CD14-positive monocyte (primary cell): Measurements from ENCODE around the gene PLAU. TPM values are rescaled to one million over a fixed set of nuclear protein-coding genes. Genes with fewer than 3 reads are reported as not detected.

Experiments used
- DNase-seq, 3 donors: peaks; one replicate each; pipeline ENCODE4 v3.0.0-alpha.2; 2011 to 2022
- H2AFZ ChIP-seq: 2 replicates; pipeline ENCODE4 v1.6.0; 2012; ENCODE audit warnings: mild to moderate bottlenecking, low read depth, low read length, inconsistent platforms; ENCODE audit not compliant: insufficient read depth, poor library complexity, severe bottlenecking
- H3K27ac ChIP-seq, 2 donors: 1 replicate in 1 of 2; 2 replicates in 1 of 2; pipeline ENCODE4 v1.5.1; 2012 to 2013; ENCODE audit warnings: low read length in 2 of 2, control low read depth in 1 of 2, inconsistent platforms in 1 of 2, low read depth in 1 of 2, mild to moderate bottlenecking in 1 of 2
- H3K27me3 ChIP-seq, 2 donors: one replicate each; pipeline versions ENCODE4 v1.6.0 to v1.6.1; 2011 to 2013; ENCODE audit warnings: low read length in 2 of 2; ENCODE audit not compliant: control insufficient read depth in 2 of 2, insufficient read depth in 2 of 2
- H3K36me3 ChIP-seq, 2 donors: replicated peaks in 1 of 2; 1 replicate in 1 of 2; 2 replicates in 1 of 2; pipeline versions ENCODE4 v1.5.1 to v1.6.1; 2012 to 2013; ENCODE audit warnings: low read length in 2 of 2, control low read depth in 1 of 2, inconsistent platforms in 1 of 2, mild to moderate bottlenecking in 1 of 2; ENCODE audit not compliant: insufficient read depth in 2 of 2, control insufficient read depth in 1 of 2
- H3K4me1 ChIP-seq, 2 donors: 1 replicate in 1 of 2; 2 replicates in 1 of 2; pipeline versions ENCODE4 v1.5.1 to v1.6.1; 2012 to 2013; ENCODE audit warnings: low read length in 2 of 2, control low read depth in 1 of 2, inconsistent platforms in 1 of 2, mild to moderate bottlenecking in 1 of 2, moderate library complexity in 1 of 2; ENCODE audit not compliant: insufficient read depth in 2 of 2, control insufficient read depth in 1 of 2
- H3K4me2 ChIP-seq: replicated peaks from 2 replicates; pipeline ENCODE3; 2012; ENCODE audit warnings: low read length, moderate library complexity, mild to moderate bottlenecking; ENCODE audit not compliant: poor library complexity, severe bottlenecking; ENCODE audit errors: extremely low read depth
- H3K4me3 ChIP-seq, 3 experiments: fragments of 200-600 bp in 1 of 3; sonication (generic) in 1 of 3; replicated peaks in 1 of 3; 1 replicate in 2 of 3; 2 replicates in 1 of 3; pipeline ENCODE4 v1.5.1; 2011 to 2013; ENCODE audit warnings: low read length in 3 of 3, mild to moderate bottlenecking in 3 of 3, control low read depth in 2 of 3, low read depth in 2 of 3, inconsistent platforms in 1 of 3, moderate library complexity in 1 of 3
- H3K79me2 ChIP-seq: 2 replicates; pipeline ENCODE4 v1.6.0; 2012; ENCODE audit warnings: mild to moderate bottlenecking, control low read depth, inconsistent platforms, low read length, moderate library complexity; ENCODE audit not compliant: insufficient read depth
- H3K9ac ChIP-seq: 2 replicates; pipeline ENCODE4 v1.6.0; 2017; ENCODE audit warnings: low read length, mild to moderate bottlenecking; ENCODE audit not compliant: insufficient read depth, poor library complexity, severe bottlenecking
- H3K9me3 ChIP-seq, 2 donors: replicated peaks in 1 of 2; 1 replicate in 1 of 2; 2 replicates in 1 of 2; pipeline versions ENCODE4 v1.5.1 to v1.6.1; 2012 to 2013; ENCODE audit warnings: low read length in 2 of 2, control low read depth in 1 of 2; ENCODE audit not compliant: control insufficient read depth in 1 of 2, insufficient read depth in 1 of 2
- H4K20me1 ChIP-seq: 2 replicates; pipeline ENCODE4 v1.6.0; 2012; ENCODE audit warnings: mild to moderate bottlenecking, low read length, control low read depth, moderate library complexity; ENCODE audit not compliant: insufficient read depth
- H3K27ac Mint-ChIP-seq, 7 donors: one replicate each; pipeline ENCODE4 v1.8.0; 2020; ENCODE audit warnings: mild to moderate bottlenecking in 7 of 7, mixed read lengths in 7 of 7, moderate library complexity in 6 of 7, inconsistent platforms in 2 of 7
- H3K27me3 Mint-ChIP-seq, 3 donors: one replicate each; pipeline ENCODE4 v1.8.0; 2021 to 2022; ENCODE audit warnings: low read depth in 3 of 3, mild to moderate bottlenecking in 3 of 3, mixed read lengths in 3 of 3, moderate library complexity in 3 of 3, inconsistent platforms in 1 of 3
- H3K36me3 Mint-ChIP-seq, 2 donors: one replicate each; pipeline ENCODE4 v1.8.0; 2020; ENCODE audit warnings: mixed read lengths in 2 of 2, inconsistent platforms in 1 of 2, mild to moderate bottlenecking in 1 of 2
- H3K4me1 Mint-ChIP-seq: one replicate; pipeline ENCODE4 v1.8.0; 2020; ENCODE audit warnings: mild to moderate bottlenecking, mixed read lengths
- H3K4me3 Mint-ChIP-seq, 2 donors: one replicate each; pipeline ENCODE4 v1.8.0; 2020; ENCODE audit warnings: mild to moderate bottlenecking in 2 of 2, mixed read lengths in 2 of 2, moderate library complexity in 1 of 2
- H3K9me3 Mint-ChIP-seq, 7 donors: one replicate each; pipeline ENCODE4 v1.8.0; 2020 to 2022; ENCODE audit warnings: mixed read lengths in 7 of 7, mild to moderate bottlenecking in 6 of 7, moderate library complexity in 6 of 7, inconsistent platforms in 2 of 7
- WGBS: methylation state at CpG from one replicate; pipeline ENCODE4 v1.1.5; 2013; ENCODE audit warnings: missing lambda C conversion rate; ENCODE audit not compliant: insufficient coverage; 5-methylcytosine and 5-hydroxymethylcytosine counted together
- intact Hi-C, 2 donors: fragments of 100-400 bp; cut with micrococcal nuclease; formaldehyde crosslinking; loops; one replicate each; pipeline versions ENCODE4 v1.15.0 to v1.15.1; 2023
- polyA plus RNA-seq, 3 donors: library from polyadenylated mRNA; depleted of rRNA in 1 of 3; unstranded in 2 of 3; stranded (reverse) in 1 of 3; fragments of 300-500 nt in 2 of 3; fragments of >200 nt in 1 of 3; fragmentation: Illumina TruSeq in 2 of 3; gene quantifications; 1 replicate in 2 of 3; 2 replicates in 1 of 3; pipeline ENCODE4 v1.2.3, GENCODE V29; 2012 to 2021
- TF ChIP-seq, protein P1 (sequence below): fragments of 200-600 bp; IDR thresholded peaks from one replicate; pipeline ENCODE4 v1.8.0; 2022; ENCODE audit warnings: antibody characterized with exemption, mild to moderate bottlenecking

Gene PLAU
- polyA plus RNA-seq, 3 donors = 0.16 to 1.5 (median 0.43) TPM

DNA sequence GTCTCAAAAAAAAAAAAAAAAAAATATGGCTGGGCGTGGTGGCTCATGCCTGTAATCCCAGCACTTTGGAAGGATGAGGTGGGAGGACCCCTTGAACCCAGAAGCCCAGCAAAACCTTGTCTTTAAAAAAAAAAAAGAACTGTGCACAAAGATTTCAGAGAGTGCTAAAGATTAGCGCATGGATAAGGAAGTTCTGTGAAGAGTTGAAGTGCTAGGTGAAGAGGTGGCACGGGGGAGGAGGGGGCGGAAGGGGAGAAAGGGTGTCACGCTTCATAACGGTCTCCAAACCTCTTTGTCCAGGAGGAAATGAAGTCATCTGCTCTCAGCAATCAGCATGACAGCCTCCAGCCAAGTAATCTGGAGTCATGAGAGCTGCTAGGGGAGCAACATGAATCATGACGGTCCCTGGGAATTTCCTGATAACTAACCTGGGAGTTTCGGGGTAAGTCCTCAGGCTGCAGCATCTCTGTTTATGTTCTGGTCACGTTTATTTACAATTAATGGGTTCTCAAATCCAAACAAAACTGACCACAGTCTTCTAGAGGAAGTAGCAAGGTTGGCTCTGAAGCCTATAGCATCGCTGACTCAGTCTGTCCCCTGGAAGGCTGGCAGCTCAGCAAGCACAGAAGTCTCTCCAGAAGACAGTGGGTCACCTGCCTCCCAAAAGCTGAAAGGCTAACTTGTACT, 1.9 kb upstream of the PLAU start:
- H3K4me3 ChIP-seq = no peak overlapping the region
- H3K4me1 Mint-ChIP-seq = peaks cover 72% of the 10 kb centered on the region
- H3K9me3 Mint-ChIP-seq = no peaks in the 10 kb centered on the region
- no peak overlapping the region for H2AFZ ChIP-seq
- peaks cover 6 to 17% (median 12%) of the 10 kb centered on the region in 3 donors for H3K27me3 Mint-ChIP-seq
- peaks cover 7 to 10% of the 10 kb centered on the region in 2 donors for H3K36me3 Mint-ChIP-seq
- peaks cover 0 to 5% of the 10 kb centered on the region in 2 donors for H3K27me3 ChIP-seq
- peaks cover 29% of the 10 kb centered on the region for H3K79me2 ChIP-seq
- H3K4me1 ChIP-seq = peaks cover 66 to 74% of the 10 kb centered on the region in 2 donors
- DNase-seq = peak; percentile 93 to 100 (median 93)
- H3K36me3 ChIP-seq = no peaks in the 10 kb centered on the region
- WGBS = 0% methylated on average over 6 of the region's 10 CpGs
- intact Hi-C loops = loop anchor here in 1 of 2 donors (10.0 kb wide), 1 partner anchor 86 kb away; the partner anchor contains the start of gene VCL
- peak overlapping the region; percentile 41 to 47 for H3K27ac ChIP-seq
- TF ChIP-seq, protein P1, sequence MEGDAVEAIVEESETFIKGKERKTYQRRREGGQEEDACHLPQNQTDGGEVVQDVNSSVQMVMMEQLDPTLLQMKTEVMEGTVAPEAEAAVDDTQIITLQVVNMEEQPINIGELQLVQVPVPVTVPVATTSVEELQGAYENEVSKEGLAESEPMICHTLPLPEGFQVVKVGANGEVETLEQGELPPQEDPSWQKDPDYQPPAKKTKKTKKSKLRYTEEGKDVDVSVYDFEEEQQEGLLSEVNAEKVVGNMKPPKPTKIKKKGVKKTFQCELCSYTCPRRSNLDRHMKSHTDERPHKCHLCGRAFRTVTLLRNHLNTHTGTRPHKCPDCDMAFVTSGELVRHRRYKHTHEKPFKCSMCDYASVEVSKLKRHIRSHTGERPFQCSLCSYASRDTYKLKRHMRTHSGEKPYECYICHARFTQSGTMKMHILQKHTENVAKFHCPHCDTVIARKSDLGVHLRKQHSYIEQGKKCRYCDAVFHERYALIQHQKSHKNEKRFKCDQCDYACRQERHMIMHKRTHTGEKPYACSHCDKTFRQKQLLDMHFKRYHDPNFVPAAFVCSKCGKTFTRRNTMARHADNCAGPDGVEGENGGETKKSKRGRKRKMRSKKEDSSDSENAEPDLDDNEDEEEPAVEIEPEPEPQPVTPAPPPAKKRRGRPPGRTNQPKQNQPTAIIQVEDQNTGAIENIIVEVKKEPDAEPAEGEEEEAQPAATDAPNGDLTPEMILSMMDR = no peak
- peaks cover 4% of the 10 kb centered on the region for H4K20me1 ChIP-seq
- peak overlapping the region in 1 of 2 donors; percentile 30 for H3K4me3 Mint-ChIP-seq
- H3K9me3 ChIP-seq = no peaks in the 10 kb centered on the region
- H3K9ac ChIP-seq = no peak overlapping the region
- peak overlapping the region; percentile 57 to 95 (median 88) for H3K27ac Mint-ChIP-seq
- H3K4me2 ChIP-seq = peak overlapping the region; percentile 24

DNA sequence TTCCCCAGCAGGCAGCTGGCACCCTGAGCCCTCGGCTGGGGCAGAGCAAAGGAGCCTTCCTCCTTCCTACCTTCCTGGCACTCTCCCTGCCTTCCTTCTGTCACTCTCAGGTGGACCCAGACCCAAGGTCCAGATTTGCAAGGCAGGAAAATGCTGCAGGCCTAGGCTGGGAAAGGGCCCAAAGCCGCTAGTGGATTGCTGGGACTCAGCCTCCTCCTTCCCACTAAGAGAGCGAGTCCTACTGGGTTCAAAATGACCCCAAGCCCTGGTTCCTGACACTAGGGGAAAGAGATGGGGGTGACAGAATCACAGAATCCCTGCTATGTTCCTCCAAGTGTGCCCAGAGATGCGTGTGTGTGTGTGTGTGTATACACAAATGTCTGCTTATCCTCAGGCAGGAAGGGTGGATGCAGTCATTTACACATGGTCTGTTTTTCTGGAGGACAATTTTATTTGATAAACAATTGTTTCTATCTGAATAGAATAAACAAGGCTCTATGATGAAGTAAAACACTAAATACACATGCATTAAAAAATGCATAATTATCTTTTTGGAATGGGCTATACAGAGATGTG, 1.3 kb upstream of the PLAU start:
- 0% methylated on average over 1 of the region's 4 CpGs for WGBS
- intact Hi-C loops = loop anchor here in 1 of 2 donors (10.0 kb wide), 1 partner anchor 85 kb away; the partner anchor contains the start of gene VCL
- TF ChIP-seq, protein P1 = no peak
- no peak overlapping the region for H3K9ac ChIP-seq
- no peak overlapping the region for H3K4me3 ChIP-seq
- no peak overlapping the region for H2AFZ ChIP-seq
- H3K4me2 ChIP-seq = no peak overlapping the region
- peaks cover 4% of the 10 kb centered on the region for H4K20me1 ChIP-seq
- Mint-ChIP-seq H3K27me3 (peaks cover 6 to 17% (median 12%) of the 10 kb centered on the region in 3 donors), H3K36me3 (peaks cover 11 to 12% of the 10 kb centered on the region in 2 donors), H3K9me3 (no peaks in the 10 kb centered on the region), H3K4me1 (peaks cover 72% of the 10 kb centered on the region), H3K4me3 (no peak overlapping the region), H3K27ac (peak overlapping the region in 6 of 7 donors; percentile 68 to 95 (median 82))
- H3K27ac ChIP-seq = peak overlapping the region; percentile 41 to 47
- no peak for DNase-seq
- H3K36me3 ChIP-seq = no peaks in the 10 kb centered on the region
- H3K79me2 ChIP-seq = peaks cover 30% of the 10 kb centered on the region
- no peaks in the 10 kb centered on the region for H3K9me3 ChIP-seq
- peaks cover 66 to 74% of the 10 kb centered on the region in 2 donors for H3K4me1 ChIP-seq
- H3K27me3 ChIP-seq = peaks cover 0 to 5% of the 10 kb centered on the region in 2 donors
